ENCODE measurements around the gene FHIT. TPM values are rescaled to one million over a fixed set of nuclear protein-coding genes. Genes with fewer than 3 reads are reported as not detected.

The FHIT gene
- total and polyA plus RNA-seq, 2 donors from 2014 or later = 20.2 to 61.2 TPM

DNA sequence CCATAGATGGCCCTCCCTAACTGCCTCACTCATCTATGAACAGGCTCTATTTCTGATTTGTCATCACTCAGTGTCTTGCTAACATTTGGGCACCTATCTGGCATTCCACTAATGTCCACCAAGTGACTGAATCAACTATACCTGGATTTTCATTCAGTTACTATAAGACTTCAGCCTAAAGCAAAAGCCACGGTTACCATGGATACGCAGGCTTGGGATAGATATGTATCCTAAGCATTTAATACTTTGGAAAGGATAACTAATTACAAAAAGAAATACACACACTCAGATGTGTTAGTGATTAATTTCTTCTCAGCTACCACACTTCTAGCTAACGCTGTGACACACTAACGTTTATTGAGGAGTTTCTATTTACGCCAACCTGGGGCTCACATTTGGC, 1301.9 kb downstream of the FHIT start:
- FAIRE-seq (no peak), DNase-seq (no peak)
- no peaks in the 10 kb centered on the region for H3K27me3 ChIP-seq (ENCODE audit: control insufficient read depth, insufficient read depth, low read length)
- H3K9ac ChIP-seq (ENCODE audit: low read length in 3 of 3) = no peak overlapping the region
- no peaks in the 10 kb centered on the region for H3K4me1 ChIP-seq (ENCODE audit: control insufficient read depth in 2 of 3, insufficient read depth in 2 of 3, low read depth in 1 of 3, low read length in 3 of 3)
- intact Hi-C loops (cut with DNase I) = no loop called here
- H3K9me3 ChIP-seq (ENCODE audit: control insufficient read depth in 2 of 3, insufficient read depth in 1 of 3, low read length in 3 of 3) = no peaks in the 10 kb centered on the region
- H3K27ac ChIP-seq (ENCODE audit: low read depth in 2 of 2, low read length in 2 of 2) = no peak overlapping the region
- no peaks in the 10 kb centered on the region for H3K36me3 ChIP-seq (ENCODE audit: control insufficient read depth in 2 of 3, insufficient read depth in 3 of 3, low read length in 3 of 3)
- H3K4me3 ChIP-seq (ENCODE audit: low read length in 3 of 3) = no peak overlapping the region
- TF ChIP-seq, protein P1, sequence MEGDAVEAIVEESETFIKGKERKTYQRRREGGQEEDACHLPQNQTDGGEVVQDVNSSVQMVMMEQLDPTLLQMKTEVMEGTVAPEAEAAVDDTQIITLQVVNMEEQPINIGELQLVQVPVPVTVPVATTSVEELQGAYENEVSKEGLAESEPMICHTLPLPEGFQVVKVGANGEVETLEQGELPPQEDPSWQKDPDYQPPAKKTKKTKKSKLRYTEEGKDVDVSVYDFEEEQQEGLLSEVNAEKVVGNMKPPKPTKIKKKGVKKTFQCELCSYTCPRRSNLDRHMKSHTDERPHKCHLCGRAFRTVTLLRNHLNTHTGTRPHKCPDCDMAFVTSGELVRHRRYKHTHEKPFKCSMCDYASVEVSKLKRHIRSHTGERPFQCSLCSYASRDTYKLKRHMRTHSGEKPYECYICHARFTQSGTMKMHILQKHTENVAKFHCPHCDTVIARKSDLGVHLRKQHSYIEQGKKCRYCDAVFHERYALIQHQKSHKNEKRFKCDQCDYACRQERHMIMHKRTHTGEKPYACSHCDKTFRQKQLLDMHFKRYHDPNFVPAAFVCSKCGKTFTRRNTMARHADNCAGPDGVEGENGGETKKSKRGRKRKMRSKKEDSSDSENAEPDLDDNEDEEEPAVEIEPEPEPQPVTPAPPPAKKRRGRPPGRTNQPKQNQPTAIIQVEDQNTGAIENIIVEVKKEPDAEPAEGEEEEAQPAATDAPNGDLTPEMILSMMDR (IDR thresholded peaks at IDR 0.05; ENCODE audit: borderline replicate concordance, extremely low read depth, insufficient read depth) = no peak

DNA sequence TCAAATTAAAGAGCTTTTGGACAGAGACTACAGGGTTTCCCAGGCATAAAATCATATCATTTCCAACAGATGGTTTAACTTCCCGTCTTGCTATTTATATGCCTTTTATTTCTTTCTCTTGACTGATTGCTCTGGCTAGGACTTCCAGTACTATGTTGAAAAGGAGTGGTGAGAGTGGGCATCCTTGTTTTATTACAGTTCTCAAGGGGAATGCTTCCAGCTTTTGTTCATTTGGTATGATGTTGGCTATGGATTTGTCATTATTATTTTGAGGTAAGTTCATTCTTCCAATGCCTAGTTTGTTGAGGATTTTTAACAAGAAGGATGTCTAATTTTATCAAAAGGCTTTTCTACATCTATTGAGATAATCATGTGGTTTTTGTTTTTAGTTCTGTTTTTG, 1304.9 kb downstream of the FHIT start:
- H3K4me3 ChIP-seq (ENCODE audit: low read length in 3 of 3) = no peak overlapping the region
- FAIRE-seq = no peak
- TF ChIP-seq, protein P1 (IDR thresholded peaks at IDR 0.05; ENCODE audit: borderline replicate concordance, extremely low read depth, insufficient read depth) = no peak
- no peaks in the 10 kb centered on the region for H3K9me3 ChIP-seq (ENCODE audit: control insufficient read depth in 2 of 3, insufficient read depth in 1 of 3, low read length in 3 of 3)
- H3K27me3 ChIP-seq (ENCODE audit: control insufficient read depth, insufficient read depth, low read length) = no peaks in the 10 kb centered on the region
- H3K27ac ChIP-seq (ENCODE audit: low read depth in 2 of 2, low read length in 2 of 2) = no peak overlapping the region
- no peaks in the 10 kb centered on the region for H3K4me1 ChIP-seq (ENCODE audit: control insufficient read depth in 2 of 3, insufficient read depth in 2 of 3, low read depth in 1 of 3, low read length in 3 of 3)
- H3K9ac ChIP-seq (ENCODE audit: low read length in 3 of 3) = no peak overlapping the region
- no peak for DNase-seq
- intact Hi-C loops (cut with DNase I) = no loop called here
- no peaks in the 10 kb centered on the region for H3K36me3 ChIP-seq (ENCODE audit: control insufficient read depth in 2 of 3, insufficient read depth in 3 of 3, low read length in 3 of 3)

DNA sequence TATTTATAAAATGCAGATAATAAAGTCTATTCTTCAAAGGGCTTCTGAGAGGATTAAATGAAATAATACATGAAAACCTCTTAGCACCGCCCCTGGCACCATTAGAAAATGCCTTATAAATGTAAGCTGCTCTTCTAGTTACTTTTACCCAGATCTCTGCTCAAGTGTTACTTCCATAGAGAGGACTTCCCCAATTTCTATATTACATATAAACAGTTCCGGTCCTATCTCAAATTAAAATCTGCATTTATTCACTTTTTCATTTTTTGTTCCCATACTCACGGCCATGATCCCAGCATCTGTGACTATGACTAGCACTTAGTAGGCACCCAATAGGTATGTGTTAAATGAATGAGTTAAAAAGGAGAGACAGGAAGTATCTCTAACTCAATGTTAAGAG, 1310.5 kb downstream of the FHIT start:
- intact Hi-C loops (cut with DNase I) = no loop called here
- H3K4me3 ChIP-seq (ENCODE audit: low read length in 3 of 3) = no peak overlapping the region
- H3K36me3 ChIP-seq (ENCODE audit: control insufficient read depth in 2 of 3, insufficient read depth in 3 of 3, low read length in 3 of 3) = no peaks in the 10 kb centered on the region
- DNase-seq = no peak
- no peak overlapping the region for H3K27ac ChIP-seq (ENCODE audit: low read depth in 2 of 2, low read length in 2 of 2)
- H3K27me3 ChIP-seq (ENCODE audit: control insufficient read depth, insufficient read depth, low read length) = no peaks in the 10 kb centered on the region
- no peaks in the 10 kb centered on the region for H3K4me1 ChIP-seq (ENCODE audit: control insufficient read depth in 2 of 3, insufficient read depth in 2 of 3, low read depth in 1 of 3, low read length in 3 of 3)
- no peaks in the 10 kb centered on the region for H3K9me3 ChIP-seq (ENCODE audit: control insufficient read depth in 2 of 3, insufficient read depth in 1 of 3, low read length in 3 of 3)
- H3K9ac ChIP-seq (ENCODE audit: low read length in 3 of 3) = no peak overlapping the region
- TF ChIP-seq, protein P1 (IDR thresholded peaks at IDR 0.05; ENCODE audit: borderline replicate concordance, extremely low read depth, insufficient read depth) = no peak
- no peak for FAIRE-seq

DNA sequence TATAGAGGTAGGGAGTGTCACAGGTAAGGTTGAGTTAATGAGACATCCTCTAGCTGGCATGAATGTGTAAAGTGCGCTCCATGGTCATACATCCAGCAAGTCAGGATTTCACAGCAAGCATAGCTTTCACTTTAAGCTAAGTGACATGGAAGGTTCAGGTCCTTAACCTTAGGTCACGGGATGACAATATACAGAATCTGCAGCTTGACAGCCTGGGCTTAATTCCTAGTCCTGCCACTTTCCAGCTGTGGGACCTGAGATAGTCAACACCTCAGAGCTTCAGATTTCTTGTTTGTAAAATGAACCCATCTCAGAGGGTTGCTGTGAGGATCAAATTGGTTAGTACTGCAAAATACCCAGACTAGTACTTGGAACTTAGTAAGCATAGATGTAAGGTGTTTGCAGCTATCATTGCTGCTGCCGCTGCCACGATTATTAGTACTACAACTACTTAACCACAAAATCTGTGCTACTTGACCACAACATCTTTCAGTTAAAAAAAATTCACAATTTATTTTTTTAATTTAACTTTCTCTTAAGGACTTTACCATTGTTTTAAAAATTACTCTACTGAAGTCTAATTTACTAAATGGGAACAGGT, 1311.3 kb downstream of the FHIT start:
- TF ChIP-seq, protein P1 (IDR thresholded peaks at IDR 0.05; ENCODE audit: borderline replicate concordance, extremely low read depth, insufficient read depth) = no peak
- FAIRE-seq (no peak), DNase-seq (no peak)
- Histone ChIP-seq H3K27ac (ENCODE audit: low read depth in 2 of 2, low read length in 2 of 2) (no peak overlapping the region), H3K27me3 (ENCODE audit: control insufficient read depth, insufficient read depth, low read length) (no peaks in the 10 kb centered on the region), H3K36me3 (ENCODE audit: control insufficient read depth in 2 of 3, insufficient read depth in 3 of 3, low read length in 3 of 3) (no peaks in the 10 kb centered on the region), H3K9me3 (ENCODE audit: control insufficient read depth in 2 of 3, insufficient read depth in 1 of 3, low read length in 3 of 3) (no peaks in the 10 kb centered on the region), H3K4me1 (ENCODE audit: control insufficient read depth in 2 of 3, insufficient read depth in 2 of 3, low read depth in 1 of 3, low read length in 3 of 3) (no peaks in the 10 kb centered on the region), H3K4me3 (ENCODE audit: low read length in 3 of 3) (no peak overlapping the region), H3K9ac (ENCODE audit: low read length in 3 of 3) (no peak overlapping the region)
- intact Hi-C loops (cut with DNase I) = no loop called here

Data from kidney (tissue), 14 donors.